ENCODE data around the gene MOB3B.
A peak's percentile ranks its signal among the peaks of the same experiment; 100 is the strongest.

MOB3B gene

DNA sequence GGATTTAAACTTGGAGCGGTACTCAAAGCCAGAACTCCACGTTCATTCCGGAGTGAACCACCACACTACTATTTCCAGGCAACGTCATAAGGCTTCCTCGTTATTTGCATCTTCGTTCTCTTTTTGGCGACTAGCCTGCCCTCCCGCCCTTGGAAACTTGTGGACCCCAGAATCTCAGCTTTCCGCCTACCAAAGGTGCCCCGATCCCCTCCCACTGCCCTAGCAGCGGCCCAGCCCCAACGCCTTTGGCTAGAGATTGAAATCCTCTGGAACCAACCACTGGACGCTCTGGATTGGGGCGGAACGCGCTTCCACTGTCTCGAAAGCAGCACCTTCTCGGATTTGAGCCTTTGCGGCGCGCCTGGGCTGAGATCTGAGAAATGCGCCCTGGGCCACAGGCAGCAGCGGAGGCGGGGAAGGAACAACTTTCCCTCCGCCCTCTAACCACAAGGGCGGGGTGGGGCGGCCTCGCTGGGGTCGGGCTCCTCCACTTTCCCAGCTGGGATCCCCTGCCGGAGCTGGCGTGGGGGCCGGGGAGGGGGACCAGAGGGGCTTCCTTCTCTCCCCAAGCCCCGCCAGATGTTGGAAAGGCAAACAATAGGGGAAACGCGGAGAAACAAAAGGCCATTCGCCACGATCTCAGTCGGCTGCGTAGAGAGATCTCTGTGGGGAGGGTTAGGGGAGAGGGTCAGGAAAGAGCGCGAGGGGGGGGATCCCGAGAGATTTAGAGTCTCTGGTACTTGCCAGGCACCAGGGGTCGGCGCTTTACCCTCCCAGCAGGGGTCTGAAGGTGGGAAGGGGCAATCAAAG lies 1.3 kb downstream of the MOB3B start:
- Histone ChIP-seq H3K4me3 (ENCODE audit: low read depth, low read length, poor library complexity, severe bottlenecking) (peak overlapping the region; percentile 72), H3K9ac (ENCODE audit: low read length) (no peak overlapping the region), H3K27ac (ENCODE audit: low read depth, low read length, poor library complexity, severe bottlenecking) (no peak overlapping the region), H3K9me3 (ENCODE audit: low read length) (no peaks in the 10 kb centered on the region), H3F3A (ENCODE audit: insufficient read depth, low read length) (no peaks in the 10 kb centered on the region), H3K27me3 (ENCODE audit: insufficient read depth, low read length) (no peaks in the 10 kb centered on the region), H3K4me1 (ENCODE audit: insufficient read depth, low read length, severe bottlenecking) (peaks cover 9% of the 10 kb centered on the region), H4K20me1 (ENCODE audit: insufficient read depth, low read length) (no peaks in the 10 kb centered on the region), H3K9me2 (ENCODE audit: low read depth, low read length) (no peaks in the 10 kb centered on the region), H2AFZ (ENCODE audit: low read length) (no peak overlapping the region), H3K36me3 (ENCODE audit: insufficient read depth, low read length) (no peaks in the 10 kb centered on the region), H3K4me2 (ENCODE audit: low read length) (peak overlapping the region; percentile 96), H3K79me2 (ENCODE audit: insufficient read depth, low read length) (no peaks in the 10 kb centered on the region)
- no peak for TF ChIP-seq EZH2 (IDR thresholded peaks at IDR 0.05; ENCODE audit: borderline replicate concordance, low read length)
- TF ChIP-seq, protein P1, sequence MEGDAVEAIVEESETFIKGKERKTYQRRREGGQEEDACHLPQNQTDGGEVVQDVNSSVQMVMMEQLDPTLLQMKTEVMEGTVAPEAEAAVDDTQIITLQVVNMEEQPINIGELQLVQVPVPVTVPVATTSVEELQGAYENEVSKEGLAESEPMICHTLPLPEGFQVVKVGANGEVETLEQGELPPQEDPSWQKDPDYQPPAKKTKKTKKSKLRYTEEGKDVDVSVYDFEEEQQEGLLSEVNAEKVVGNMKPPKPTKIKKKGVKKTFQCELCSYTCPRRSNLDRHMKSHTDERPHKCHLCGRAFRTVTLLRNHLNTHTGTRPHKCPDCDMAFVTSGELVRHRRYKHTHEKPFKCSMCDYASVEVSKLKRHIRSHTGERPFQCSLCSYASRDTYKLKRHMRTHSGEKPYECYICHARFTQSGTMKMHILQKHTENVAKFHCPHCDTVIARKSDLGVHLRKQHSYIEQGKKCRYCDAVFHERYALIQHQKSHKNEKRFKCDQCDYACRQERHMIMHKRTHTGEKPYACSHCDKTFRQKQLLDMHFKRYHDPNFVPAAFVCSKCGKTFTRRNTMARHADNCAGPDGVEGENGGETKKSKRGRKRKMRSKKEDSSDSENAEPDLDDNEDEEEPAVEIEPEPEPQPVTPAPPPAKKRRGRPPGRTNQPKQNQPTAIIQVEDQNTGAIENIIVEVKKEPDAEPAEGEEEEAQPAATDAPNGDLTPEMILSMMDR (IDR thresholded peaks at IDR 0.05; ENCODE audit: low read length): no peak

DNA sequence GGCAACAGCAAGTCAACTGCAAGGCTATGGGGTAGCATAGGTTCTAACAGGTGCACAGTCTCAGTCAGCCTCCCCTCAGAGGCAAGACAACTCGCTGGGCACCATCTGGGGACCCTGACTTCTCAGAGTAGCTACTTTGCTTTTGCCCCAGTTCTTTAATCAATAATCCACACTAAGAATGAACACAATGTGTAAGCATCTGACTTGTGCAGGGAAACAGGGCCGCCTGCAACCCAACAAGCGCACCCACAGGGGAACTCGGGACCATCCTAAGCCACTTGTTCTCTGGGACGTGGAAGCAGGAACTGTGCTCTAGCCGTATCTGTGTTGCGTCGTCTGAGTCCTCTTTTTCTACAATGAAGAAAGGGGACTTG lies 1.9 kb downstream of the MOB3B start:
- TF ChIP-seq, protein P1 (IDR thresholded peaks at IDR 0.05; ENCODE audit: low read length): no peak
- TF ChIP-seq EZH2 (IDR thresholded peaks at IDR 0.05; ENCODE audit: borderline replicate concordance, low read length): no peak
- Histone ChIP-seq H3K36me3 (ENCODE audit: insufficient read depth, low read length) (no peaks in the 10 kb centered on the region), H4K20me1 (ENCODE audit: insufficient read depth, low read length) (no peaks in the 10 kb centered on the region), H3K79me2 (ENCODE audit: insufficient read depth, low read length) (no peaks in the 10 kb centered on the region), H3K9me3 (ENCODE audit: low read length) (no peaks in the 10 kb centered on the region), H3K27ac (ENCODE audit: low read depth, low read length, poor library complexity, severe bottlenecking) (no peak overlapping the region), H3K4me1 (ENCODE audit: insufficient read depth, low read length, severe bottlenecking) (peaks cover 9% of the 10 kb centered on the region), H3K9ac (ENCODE audit: low read length) (no peak overlapping the region), H3K9me2 (ENCODE audit: low read depth, low read length) (no peaks in the 10 kb centered on the region), H3K4me2 (ENCODE audit: low read length) (no peak overlapping the region), H3K4me3 (ENCODE audit: low read depth, low read length, poor library complexity, severe bottlenecking) (no peak overlapping the region), H2AFZ (ENCODE audit: low read length) (no peak overlapping the region), H3F3A (ENCODE audit: insufficient read depth, low read length) (no peaks in the 10 kb centered on the region), H3K27me3 (ENCODE audit: insufficient read depth, low read length) (no peaks in the 10 kb centered on the region)

DNA sequence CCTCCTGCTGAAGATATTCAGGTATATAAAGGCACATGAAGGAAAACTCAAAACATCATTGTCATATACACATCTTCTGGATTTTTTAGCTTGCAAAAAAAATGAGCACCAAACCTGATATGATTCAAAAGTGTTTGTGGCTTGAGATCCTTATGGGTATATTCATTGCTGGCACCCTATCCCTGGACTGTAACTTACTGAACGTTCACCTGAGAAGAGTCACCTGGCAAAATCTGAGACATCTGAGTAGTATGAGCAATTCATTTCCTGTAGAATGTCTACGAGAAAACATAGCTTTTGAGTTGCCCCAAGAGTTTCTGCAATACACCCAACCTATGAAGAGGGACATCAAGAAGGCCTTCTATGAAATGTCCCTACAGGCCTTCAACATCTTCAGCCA lies 5.4 kb downstream of the MOB3B start, which contains the start of gene IFNK:
TSS of gene IFNK (plus strand) at position 55 of the 400 bp plus-strand sequence. CDS start at position 102, 47 bp downstream.
- Histone ChIP-seq H3K27ac (ENCODE audit: low read depth, low read length, poor library complexity, severe bottlenecking) (no peak within 1 kb of the TSS), H3K9me3 (ENCODE audit: low read length) (no peaks in the 10 kb centered on the region), H3K4me3 (ENCODE audit: low read depth, low read length, poor library complexity, severe bottlenecking) (no peak within 1 kb of the TSS), H3K9ac (ENCODE audit: low read length) (no peak within 1 kb of the TSS), H3K36me3 (ENCODE audit: insufficient read depth, low read length) (no peaks in the 10 kb centered on the region), H3K27me3 (ENCODE audit: insufficient read depth, low read length) (no peaks in the 10 kb centered on the region), H3K9me2 (ENCODE audit: low read depth, low read length) (no peaks in the 10 kb centered on the region), H3F3A (ENCODE audit: insufficient read depth, low read length) (no peaks in the 10 kb centered on the region), H3K4me2 (ENCODE audit: low read length) (no peak within 1 kb of the TSS), H3K79me2 (ENCODE audit: insufficient read depth, low read length) (no peaks in the 10 kb centered on the region), H3K4me1 (ENCODE audit: insufficient read depth, low read length, severe bottlenecking) (peaks cover 6% of the 10 kb centered on the region), H4K20me1 (ENCODE audit: insufficient read depth, low read length) (no peaks in the 10 kb centered on the region), H2AFZ (ENCODE audit: low read length) (no peak within 1 kb of the TSS)
- TF ChIP-seq, protein P1 (IDR thresholded peaks at IDR 0.05; ENCODE audit: low read length): no peak
- TF ChIP-seq EZH2 (IDR thresholded peaks at IDR 0.05; ENCODE audit: borderline replicate concordance, low read length): no peak
